ENCODE data around the gene CXCL17. TPM values are rescaled to one million over a fixed set of nuclear protein-coding genes. Genes with fewer than 3 reads are reported as not detected.
"Not testable (repeated sequence)": the region's sequence is repeated elsewhere in the genome, so short reads cannot be mapped to it uniquely, and the experiment has no call there.

The CXCL17 gene
- total RNA-seq, 1 experiment from 2014 or later: not detected

GRCh38 chr19:42472402-42473147 lies 29.8 kb upstream of the CXCL17 start:
- Histone ChIP-seq H3K27ac (no peak overlapping the region), H3K36me3 (no peaks in the 10 kb centered on the region), H3K9me3 (replicated peaks) (no peaks in the 10 kb centered on the region), H3K4me3 (no peak overlapping the region), H3K4me1 (replicated peaks) (peaks cover 8% of the 10 kb centered on the region), H3K27me3 (replicated peaks) (no peaks in the 10 kb centered on the region; the same call in 1 of the 2 replicates)
- no peak for DNase-seq (ENCODE audit: low read depth in 1 of 2, low spot score in 2 of 2)

- Histone ChIP-seq H3K27me3 (replicated peaks) (no peaks in the 10 kb centered on the region; the same call in 1 of the 2 replicates), H3K9me3 (replicated peaks) (no peaks in the 10 kb centered on the region), H3K4me1 (replicated peaks) (peaks cover 8% of the 10 kb centered on the region), H3K27ac (no peak overlapping the region), H3K36me3 (no peaks in the 10 kb centered on the region), H3K4me3 (no peak overlapping the region)
- no peak for DNase-seq (ENCODE audit: low read depth in 1 of 2, low spot score in 2 of 2)
These were observed 29.0 kb upstream of the CXCL17 start for GRCh38 chr19:42471554-42472249.

GRCh38 chr19:42469311-42470235 lies 26.8 kb upstream of the CXCL17 start:
- DNase-seq (ENCODE audit: low read depth in 1 of 2, low spot score in 2 of 2): peak; percentile 28 to 59
- no peaks in the 10 kb centered on the region for H3K9me3 ChIP-seq (replicated peaks)
- peaks cover 8% of the 10 kb centered on the region for H3K4me1 ChIP-seq (replicated peaks)
- H3K27me3 ChIP-seq (replicated peaks): no peaks in the 10 kb centered on the region; the same call in 1 of the 2 replicates
- no peaks in the 10 kb centered on the region for H3K36me3 ChIP-seq
- no peak overlapping the region for H3K27ac ChIP-seq
- no peak overlapping the region for H3K4me3 ChIP-seq

GRCh38 chr19:42468273-42468796 lies 25.6 kb upstream of the CXCL17 start:
- no peaks in the 10 kb centered on the region for H3K36me3 ChIP-seq
- H3K9me3 ChIP-seq (replicated peaks): no peaks in the 10 kb centered on the region
- peaks cover 8% of the 10 kb centered on the region for H3K4me1 ChIP-seq (replicated peaks)
- peak; percentile 74 to 79 for DNase-seq (ENCODE audit: low read depth in 1 of 2, low spot score in 2 of 2)
- no peak overlapping the region for H3K27ac ChIP-seq
- H3K4me3 ChIP-seq: no peak overlapping the region
- H3K27me3 ChIP-seq (replicated peaks): no peaks in the 10 kb centered on the region; the same call in 1 of the 2 replicates

- no peaks in the 10 kb centered on the region for H3K9me3 ChIP-seq (replicated peaks)
- H3K4me3 ChIP-seq: no peak overlapping the region
- no peaks in the 10 kb centered on the region for H3K36me3 ChIP-seq
- H3K4me1 ChIP-seq (replicated peaks): peaks cover 8% of the 10 kb centered on the region
- H3K27me3 ChIP-seq (replicated peaks): no peaks in the 10 kb centered on the region; the same call in 1 of the 2 replicates
- H3K27ac ChIP-seq: no peak overlapping the region
- DNase-seq (ENCODE audit: low read depth in 1 of 2, low spot score in 2 of 2): no peak
These were observed 24.5 kb upstream of the CXCL17 start for GRCh38 chr19:42467183-42467760.

- Histone ChIP-seq H3K9me3 (replicated peaks) (no peaks in the 10 kb centered on the region), H3K36me3 (no peaks in the 10 kb centered on the region), H3K4me1 (replicated peaks) (peaks cover 8% of the 10 kb centered on the region), H3K27me3 (replicated peaks) (no peaks in the 10 kb centered on the region), H3K27ac (no peak overlapping the region), H3K4me3 (no peak overlapping the region)
- no peak for DNase-seq (ENCODE audit: low read depth in 1 of 2, low spot score in 2 of 2)
These were observed 23.9 kb upstream of the CXCL17 start for GRCh38 chr19:42466521-42467182.

DNA sequence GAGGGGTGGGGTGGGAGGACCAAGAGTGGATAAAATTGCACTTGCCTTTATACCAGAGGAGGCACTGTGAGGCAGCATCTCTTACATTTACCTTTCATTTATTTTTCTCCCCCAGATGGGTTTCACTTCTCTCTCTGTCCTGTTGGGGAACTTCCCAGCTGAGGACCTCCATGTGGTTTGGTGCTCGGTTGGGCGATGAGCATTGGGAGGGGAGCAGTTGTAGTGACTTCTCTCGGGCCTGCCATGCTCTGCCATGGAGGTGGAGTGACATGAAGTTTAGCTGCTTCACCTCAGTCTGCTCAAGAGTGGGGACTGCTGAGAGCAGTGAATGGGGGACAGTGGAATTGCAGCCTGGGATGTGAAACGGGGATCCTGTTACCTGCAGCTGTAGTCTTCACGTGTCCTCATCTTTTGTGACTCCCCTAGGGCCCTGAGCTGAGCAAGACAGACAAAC lies 23.1 kb upstream of the CXCL17 start:
- Histone ChIP-seq H3K9me3 (replicated peaks) (no peaks in the 10 kb centered on the region), H3K4me1 (replicated peaks) (peaks cover 8% of the 10 kb centered on the region), H3K27ac (no peak overlapping the region), H3K36me3 (no peaks in the 10 kb centered on the region), H3K4me3 (no peak overlapping the region), H3K27me3 (replicated peaks) (no peaks in the 10 kb centered on the region)
- no peak for DNase-seq (ENCODE audit: low read depth in 1 of 2, low spot score in 2 of 2)

DNA sequence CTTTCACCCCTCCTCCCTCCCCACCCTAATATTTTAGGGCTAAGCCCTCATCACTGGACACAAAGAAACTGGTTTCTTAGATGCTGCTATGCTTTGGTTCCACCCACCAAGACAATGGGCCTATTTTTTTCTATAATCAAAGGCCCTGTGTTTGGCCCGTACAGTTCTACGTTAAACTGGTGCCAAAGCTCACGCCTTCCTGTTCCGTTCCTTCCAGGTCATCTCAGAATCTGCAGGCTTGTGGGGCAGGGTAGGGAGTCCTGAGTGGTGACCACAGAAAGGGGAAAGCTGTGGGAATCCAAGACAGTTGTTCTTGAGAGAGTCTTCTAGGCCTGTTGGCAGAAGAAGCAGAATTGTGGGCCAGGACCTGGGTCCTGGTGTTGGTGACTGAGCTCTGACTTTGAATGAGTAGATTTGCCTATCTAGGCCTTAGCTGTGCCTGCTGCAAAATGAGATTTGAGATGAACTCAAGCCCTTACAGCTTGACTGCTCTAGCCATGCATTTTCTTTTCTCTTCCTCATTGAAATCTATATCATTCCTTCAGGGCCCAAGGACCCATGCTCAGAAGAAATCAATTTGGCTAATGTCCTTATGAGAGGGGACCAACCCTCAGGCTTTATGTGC lies 19.1 kb upstream of the CXCL17 start:
- Histone ChIP-seq H3K36me3 (no peaks in the 10 kb centered on the region), H3K9me3 (replicated peaks) (no peaks in the 10 kb centered on the region), H3K4me1 (replicated peaks) (no peaks in the 10 kb centered on the region), H3K27ac (no peak overlapping the region), H3K4me3 (no peak overlapping the region), H3K27me3 (replicated peaks) (no peaks in the 10 kb centered on the region)
- no peak for DNase-seq (ENCODE audit: low read depth in 1 of 2, low spot score in 2 of 2)

GRCh38 chr19:42461231-42461630 lies 18.5 kb upstream of the CXCL17 start:
- not testable (repeated sequence) for H3K4me1 ChIP-seq (replicated peaks); H3K27me3 ChIP-seq (replicated peaks); DNase-seq (ENCODE audit: low read depth in 1 of 2, low spot score in 2 of 2); H3K36me3 ChIP-seq; H3K4me3 ChIP-seq; H3K27ac ChIP-seq; H3K9me3 ChIP-seq (replicated peaks)

DNA sequence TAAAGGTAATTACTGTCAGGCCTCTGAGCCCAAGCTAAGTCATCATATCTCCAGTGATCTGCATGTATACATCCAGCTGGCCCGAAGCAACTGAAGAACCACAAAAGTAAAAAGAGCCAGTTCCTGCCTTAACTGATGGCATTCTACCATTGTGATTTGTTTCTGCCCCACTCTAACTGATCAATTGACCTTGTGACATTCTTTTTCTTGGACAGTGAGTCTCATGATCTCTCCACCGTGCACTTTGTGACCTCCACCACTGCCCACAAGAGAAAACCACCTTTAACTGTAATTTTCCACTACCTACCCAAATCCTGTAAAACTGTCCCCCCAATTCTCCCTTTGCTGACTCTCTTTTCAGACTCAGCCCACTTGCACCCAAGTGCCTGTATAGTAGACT lies 17.2 kb upstream of the CXCL17 start:
- H3K9me3 ChIP-seq (replicated peaks): no peaks in the 10 kb centered on the region
- H3K27me3 ChIP-seq (replicated peaks): peaks cover under 1% of the 10 kb centered on the region; the same call in 1 of the 2 replicates
- H3K4me1 ChIP-seq (replicated peaks): no peaks in the 10 kb centered on the region
- no peak for DNase-seq (ENCODE audit: low read depth in 1 of 2, low spot score in 2 of 2)
- H3K4me3 ChIP-seq: no peak overlapping the region
- no peaks in the 10 kb centered on the region for H3K36me3 ChIP-seq
- no peak overlapping the region for H3K27ac ChIP-seq

DNA sequence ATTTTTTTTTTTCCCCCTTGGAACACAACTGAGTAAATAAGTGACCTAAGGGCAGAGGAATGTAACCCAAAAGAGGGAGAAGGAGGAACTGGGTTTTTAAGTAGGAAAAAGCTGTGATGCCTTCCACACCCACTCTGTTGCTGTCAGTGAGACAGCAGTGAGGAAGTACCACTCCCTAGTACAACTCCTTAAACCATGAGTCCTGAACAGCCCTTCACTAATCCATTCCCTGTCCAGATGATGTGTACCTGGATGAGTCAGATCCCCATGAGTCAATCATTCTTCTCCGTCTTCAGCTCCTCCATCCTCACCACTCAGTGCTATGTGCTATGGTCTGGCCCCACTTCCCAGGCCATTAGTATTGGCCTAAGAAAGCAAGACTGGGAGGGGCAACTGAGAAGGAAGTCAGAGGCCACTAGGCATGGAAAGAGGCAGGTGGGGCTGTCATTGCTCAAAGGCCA lies 12.9 kb upstream of the CXCL17 start:
- no peak overlapping the region for H3K27ac ChIP-seq
- no peaks in the 10 kb centered on the region for H3K4me1 ChIP-seq (replicated peaks)
- DNase-seq (ENCODE audit: low read depth in 1 of 2, low spot score in 2 of 2): no peak
- H3K9me3 ChIP-seq (replicated peaks): no peaks in the 10 kb centered on the region
- peaks cover 14% of the 10 kb centered on the region for H3K27me3 ChIP-seq (replicated peaks)
- H3K4me3 ChIP-seq: no peak overlapping the region
- H3K36me3 ChIP-seq: no peaks in the 10 kb centered on the region

GRCh38 chr19:42455086-42455485 lies 12.3 kb upstream of the CXCL17 start:
- no peak overlapping the region for H3K4me3 ChIP-seq
- no peaks in the 10 kb centered on the region for H3K36me3 ChIP-seq
- peaks cover 14% of the 10 kb centered on the region for H3K27me3 ChIP-seq (replicated peaks)
- H3K4me1 ChIP-seq (replicated peaks): no peaks in the 10 kb centered on the region
- DNase-seq (ENCODE audit: low read depth in 1 of 2, low spot score in 2 of 2): no peak
- H3K9me3 ChIP-seq (replicated peaks): no peaks in the 10 kb centered on the region
- no peak overlapping the region for H3K27ac ChIP-seq
